GM21717 (cell line): ENCODE data around the gene ORMDL3.
"Not testable (repeated sequence)": the region's sequence is repeated elsewhere in the genome, so short reads cannot be mapped to it uniquely, and the experiment has no call there.

ENCODE experiments used
- ATAC-seq: cut with Tn5 transposase; IDR thresholded peaks from one replicate; pipeline ENCODE4 v1.9.1; 2021; ENCODE audit warnings: mild to moderate bottlenecking, moderate library complexity; ENCODE audit not compliant: unreplicated experiment

ORMDL3 gene

DNA sequence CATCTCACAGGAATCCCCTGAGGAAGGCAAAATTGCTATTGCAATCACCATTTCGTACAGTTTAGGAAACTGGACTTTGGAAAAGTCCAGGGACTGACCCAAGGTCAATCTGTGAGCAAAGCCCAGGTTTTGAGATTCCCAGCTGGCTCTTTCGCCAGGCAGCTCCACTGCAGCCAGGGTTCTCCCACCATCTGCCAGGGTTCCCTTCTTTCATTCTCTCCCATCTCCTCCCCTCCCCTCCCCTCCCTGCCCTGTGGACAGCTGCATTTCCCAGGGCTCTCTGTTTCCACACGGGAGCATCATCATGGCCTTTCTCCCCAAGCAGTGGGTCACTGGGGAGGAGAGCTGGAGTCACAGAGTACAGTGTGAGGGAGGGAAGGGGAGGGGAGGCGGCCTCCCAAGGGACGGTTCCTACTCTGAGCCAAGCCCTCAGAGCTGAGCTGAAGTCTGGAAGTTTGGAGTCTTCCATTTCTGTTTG is 23.5 kb upstream of the ORMDL3 start:
- no peak for ATAC-seq

DNA sequence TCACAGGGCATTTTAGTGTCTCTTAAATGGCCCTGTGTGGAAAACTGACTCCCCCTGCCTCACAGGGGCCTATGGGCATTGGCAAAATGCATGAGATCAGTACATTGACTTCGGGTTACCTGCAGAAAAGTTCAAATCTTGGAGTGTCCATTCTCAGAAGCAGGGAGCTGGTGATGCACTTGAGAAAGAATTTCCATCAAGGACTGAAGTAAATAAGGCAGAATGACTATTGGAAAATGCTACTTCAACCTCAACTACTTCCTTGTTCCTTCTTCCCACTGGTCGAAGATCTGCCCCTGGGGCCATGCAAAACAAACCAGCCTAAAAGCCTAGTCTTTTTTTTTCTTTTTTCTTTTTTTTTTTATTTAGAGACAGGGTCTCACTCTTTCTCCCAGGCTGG is 21.6 kb upstream of the ORMDL3 start:
- no peak for ATAC-seq

DNA sequence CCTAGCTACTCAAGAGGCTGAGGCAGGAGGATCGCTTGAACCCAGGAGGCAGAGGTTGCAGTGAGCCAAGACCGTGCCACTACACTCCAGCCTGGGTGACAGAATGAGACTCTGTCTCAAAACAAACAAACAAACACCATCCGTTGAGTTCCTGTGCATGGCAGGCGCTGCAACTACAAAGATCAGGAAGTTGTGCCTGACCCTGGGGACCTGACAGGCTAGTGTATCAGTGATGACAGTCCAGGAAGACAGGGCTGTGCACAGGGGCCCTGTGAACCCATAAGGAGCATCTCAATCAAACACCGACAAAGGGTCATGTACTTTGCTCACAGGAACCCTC is 21.1 kb upstream of the ORMDL3 start:
- not testable (repeated sequence) for ATAC-seq

DNA sequence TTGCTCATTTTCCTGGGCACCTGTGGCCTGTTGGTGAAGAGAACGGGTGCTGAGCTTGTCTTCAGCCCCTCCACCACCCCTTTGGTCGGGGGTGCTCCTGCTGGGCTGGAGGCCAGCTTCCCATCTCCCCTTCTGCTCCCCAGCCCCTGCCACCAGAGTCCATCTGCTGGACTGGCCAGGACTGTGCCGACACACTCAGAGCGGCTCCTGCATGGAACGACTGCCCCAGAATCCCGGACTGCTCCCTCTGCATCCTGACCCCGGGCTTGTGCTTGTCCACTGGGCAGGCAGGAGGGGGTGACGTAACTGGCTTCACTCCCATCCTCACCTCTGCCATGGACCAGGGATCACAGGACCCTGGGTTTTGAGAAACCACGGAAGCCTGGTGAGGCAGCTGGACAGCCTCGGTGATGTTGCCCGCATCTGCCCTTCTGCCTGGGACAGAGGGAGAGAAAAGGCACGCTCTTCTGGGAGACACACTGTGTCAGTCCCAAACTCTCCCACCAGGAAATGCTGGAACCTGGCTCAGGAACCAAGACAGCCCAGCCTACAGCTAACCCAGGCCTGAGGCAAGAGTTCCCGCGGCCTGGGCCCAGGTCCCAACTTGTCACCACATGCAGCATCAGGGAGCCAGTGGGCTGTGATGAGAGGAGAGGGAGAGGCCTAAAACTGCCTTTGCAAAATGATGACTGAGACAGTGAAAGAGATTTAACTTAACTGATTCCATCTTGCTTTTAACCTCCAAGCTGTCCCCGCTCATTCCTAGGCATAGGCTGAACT is 19.3 kb upstream of the ORMDL3 start:
- ATAC-seq: no peak

DNA sequence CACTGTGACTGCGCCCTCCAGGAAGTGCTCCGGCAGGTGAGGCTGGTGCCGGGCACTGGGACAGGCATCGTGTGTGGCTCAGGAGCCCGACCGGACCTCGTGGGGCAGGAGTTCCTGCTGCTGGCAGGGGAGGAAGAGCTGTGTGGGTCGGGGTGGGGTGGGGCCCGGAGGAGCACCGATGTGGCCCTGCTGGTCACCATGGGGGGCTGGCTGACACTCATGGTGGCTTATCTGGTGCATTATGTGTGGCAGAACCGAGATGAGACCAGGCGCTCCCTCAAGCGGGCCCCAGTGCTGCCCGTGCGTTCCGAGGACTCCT is 17.0 kb upstream of the ORMDL3 start:
- ATAC-seq: no peak

DNA sequence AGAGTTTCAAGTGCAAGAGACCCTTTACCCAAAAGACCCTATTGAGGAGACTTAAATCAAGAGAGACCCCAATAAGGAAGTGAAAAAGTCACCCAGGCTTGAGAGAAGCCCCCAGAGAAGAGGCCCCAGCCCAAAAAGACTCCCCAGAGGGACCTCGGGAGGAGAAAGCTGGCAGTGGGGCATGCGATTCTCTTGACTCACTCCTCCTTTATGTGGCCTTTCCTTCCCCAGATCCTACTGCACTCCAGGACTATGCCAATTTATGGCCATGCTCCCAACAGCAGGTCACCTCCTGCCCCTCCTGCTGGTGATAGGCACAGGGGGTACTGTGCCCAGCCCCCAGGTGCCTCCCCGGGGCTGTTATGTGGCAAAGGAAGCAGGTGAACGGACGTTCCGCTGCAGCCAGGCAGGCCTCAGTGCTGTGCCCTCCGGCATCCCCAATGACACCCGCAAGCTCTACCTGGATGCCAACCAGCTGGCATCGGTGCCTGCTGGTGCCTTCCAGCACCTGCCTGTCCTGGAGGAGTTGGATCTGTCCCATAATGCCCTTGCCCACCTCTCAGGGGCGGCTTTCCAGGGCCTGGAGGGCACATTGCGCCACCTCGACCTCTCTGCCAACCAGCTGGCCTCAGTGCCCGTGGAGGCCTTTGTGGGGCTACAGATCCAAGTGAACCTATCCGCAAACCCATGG is 16.4 kb upstream of the ORMDL3 start:
- no peak for ATAC-seq

DNA sequence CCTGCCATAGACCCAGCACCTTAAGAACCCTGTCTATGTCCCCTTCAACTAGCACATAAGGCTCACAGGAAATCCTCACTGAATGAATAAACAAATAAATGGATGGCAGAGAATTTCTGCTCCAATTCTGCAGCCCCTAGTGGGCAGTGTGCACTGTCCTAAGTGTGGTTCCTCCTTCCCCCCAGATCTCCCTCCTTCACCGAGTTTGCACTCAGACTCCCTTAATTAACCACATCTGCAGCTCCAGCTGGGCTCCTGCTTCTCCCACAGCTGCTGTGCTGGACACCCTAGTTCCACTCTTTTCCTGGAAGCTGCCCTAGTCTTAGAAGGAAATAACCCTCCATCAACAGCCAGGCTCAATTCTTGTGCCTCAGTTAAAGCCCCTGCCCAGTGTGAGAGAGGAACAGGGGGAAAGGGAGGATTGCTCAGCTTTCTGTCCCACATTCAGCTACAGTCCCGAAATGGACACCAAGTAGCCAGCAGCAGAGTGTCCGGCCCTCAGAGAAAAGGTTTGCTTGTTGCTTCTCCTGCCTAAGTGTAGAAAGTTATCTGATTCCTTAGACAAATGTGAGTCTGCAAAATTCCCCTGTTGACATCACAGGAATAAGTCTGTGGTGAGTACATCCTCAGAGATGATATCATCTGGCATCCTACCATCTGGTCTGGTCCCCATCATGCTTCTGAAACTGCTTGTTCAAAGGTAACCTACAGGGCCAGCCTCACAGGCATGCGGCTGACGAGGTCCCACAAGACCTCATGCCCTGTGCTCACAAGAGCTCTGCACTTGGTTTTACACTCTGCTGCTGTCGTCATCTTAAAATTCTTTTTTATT is 12.4 kb upstream of the ORMDL3 start:
- ATAC-seq: peak; percentile 58

DNA sequence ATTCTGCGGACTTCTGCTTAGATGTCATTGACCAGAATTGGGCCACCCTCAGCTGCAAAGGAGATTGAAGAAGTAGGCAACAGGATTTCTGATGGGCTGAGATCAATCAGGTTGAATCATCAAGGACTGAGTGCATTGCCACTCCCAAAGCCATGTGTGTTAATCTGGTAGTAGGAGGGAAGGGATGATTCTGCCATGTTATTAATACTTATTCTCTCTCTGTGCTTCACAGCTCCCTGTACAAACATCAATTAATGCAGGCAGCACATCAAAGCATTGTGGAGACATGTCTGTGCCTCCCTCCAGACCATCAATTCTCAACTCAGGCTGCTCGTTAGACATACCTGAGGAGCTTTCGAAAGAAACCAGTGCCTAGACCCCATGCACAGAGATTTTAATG is 11.7 kb upstream of the ORMDL3 start:
- ATAC-seq: no peak

DNA sequence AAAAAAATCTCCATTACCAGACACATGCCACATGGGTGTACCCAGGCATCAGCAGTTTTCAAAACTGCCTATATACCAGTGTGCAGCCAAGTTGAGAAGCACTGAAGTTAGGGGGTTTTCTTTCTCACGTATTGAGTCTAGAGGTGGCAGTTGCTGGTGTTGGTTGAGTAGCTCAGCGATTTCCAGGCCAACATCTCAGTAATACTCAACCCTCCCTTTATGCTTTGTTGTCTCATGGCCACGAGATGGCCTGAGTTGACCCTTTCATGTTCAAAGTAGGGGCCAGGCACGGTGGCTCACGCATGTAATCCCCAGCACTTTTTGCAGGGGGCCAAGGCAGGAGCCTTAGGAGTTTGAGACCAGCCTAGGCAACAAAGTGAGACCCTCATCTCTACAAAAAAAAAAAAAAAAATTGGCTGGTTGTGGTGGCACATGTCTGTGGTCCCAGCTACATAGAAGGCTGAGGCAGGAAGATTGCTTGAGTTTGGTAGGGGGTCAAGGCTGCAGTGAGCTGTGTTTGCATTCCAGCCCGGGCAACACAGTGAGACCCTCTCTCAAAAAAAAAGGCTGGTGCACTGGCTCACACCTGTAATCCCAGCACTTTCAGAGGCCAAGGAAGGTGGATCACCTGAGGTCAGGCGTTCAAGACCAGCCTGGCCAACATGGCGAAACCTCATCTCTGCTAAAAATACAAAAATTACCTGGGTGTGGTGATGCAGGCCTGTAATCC is 10.9 kb upstream of the ORMDL3 start:
- ATAC-seq: no peak

DNA sequence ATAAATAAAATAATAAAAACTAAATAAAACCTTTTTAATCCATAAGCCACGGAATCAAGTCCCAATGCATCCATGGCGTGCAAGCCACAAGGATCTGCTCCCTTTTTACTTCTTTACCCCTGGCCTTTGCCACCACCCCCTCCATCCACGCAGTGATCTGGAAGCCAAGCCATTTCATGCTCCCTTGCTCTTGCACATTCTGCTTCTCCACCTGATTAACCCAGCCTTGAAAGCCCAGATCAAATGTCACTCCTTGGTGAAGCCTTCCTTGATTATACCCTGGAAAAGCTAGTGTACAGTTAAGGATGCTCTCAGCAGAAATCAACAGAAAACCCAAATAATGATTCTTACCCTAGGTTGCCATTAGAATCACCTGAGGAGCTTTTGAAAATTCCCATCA is 10.0 kb upstream of the ORMDL3 start:
- ATAC-seq: no peak

DNA sequence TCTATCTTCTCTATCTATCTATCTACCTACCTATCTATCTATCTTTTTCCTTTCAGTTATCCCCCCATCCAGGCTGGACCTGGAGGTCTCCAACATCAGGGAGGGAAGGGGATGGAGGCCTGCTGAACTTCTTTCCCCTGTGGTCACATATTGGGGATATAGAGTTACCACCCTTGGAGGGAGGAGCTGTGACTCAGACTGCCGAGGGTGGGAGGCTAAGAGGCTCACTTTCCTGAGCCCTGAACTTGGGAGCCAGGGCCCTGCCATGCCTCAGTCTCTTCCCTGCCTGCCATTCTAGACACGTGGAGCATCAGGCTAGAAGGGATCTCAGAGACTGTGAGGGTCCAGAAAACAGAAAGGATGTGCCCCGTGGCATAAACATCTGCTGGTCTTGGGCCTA is 8.5 kb upstream of the ORMDL3 start:
- ATAC-seq: no peak

DNA sequence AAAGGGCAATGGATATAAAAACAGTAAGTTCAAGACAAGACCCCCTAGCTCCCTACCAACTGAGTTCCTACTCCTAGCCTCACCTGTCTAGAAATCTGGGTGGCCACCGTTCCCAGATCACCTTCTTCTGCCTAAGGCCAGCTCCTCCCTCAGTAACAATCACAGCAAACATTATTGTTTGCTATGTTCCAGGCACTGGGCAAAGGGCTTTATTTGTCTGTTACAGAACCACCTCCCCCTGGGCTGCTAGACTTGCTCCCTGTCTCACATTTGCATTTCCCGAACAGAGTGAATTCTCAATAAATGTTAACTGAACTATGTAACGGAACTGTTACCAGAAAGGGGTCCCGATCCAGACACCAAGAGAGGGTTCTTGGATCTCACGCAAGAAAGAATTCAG is 6.9 kb upstream of the ORMDL3 start:
- no peak for ATAC-seq

DNA sequence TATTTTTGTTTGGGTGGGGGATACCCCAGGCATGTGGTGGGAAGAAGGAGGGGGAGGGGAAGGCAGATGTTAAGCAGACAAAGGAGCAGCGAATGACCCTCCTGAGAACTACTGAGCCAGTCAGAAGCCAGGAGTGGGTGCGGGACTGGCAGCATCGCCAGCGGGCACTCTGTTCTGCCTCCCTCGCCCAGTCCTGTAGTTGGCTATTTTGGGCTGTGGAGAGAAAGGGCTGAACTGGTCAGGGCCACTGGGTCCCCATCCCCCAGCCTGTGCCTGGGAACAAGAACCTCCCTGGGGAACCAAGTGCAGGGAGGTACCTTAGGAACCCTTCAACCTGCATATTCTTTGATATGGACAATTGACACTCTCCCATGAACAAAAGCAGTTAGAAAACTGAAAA is 6.5 kb upstream of the ORMDL3 start:
- ATAC-seq: no peak

DNA sequence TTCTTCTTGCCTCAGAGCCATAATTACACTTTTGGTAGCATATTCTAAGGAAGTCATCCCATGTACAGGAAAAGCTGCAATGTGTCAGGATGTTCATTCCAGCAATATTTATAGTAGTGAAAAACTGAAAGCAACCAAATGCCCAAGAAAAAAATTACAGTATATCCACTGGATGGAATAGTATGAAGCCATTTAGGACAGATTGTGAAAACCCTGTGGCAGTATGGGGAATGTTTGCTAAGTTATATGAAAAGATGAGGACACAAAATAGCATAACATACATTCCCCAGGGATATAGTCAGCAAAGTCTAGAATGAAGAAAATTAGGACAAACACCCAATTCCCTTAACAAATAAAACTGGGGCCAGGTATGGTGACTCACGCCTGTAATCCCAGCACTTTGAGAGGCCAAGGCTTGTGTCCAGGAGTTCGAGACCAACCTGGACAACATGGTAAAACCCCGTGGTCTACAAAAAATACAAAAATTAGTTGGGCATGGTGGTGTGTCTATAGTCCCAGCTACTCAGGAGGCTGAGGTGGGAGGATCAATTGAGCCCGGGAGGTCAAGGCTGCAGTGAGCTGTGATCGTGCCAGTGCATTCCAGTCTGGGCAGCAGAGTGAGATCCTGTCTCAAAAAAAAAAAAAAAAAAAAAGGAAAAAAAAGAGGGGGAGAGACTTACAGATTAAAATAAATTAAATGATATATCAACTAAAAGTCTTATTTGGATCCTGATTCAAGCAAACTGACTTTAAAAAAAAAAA is 2.4 kb upstream of the ORMDL3 start:
- no peak for ATAC-seq

DNA sequence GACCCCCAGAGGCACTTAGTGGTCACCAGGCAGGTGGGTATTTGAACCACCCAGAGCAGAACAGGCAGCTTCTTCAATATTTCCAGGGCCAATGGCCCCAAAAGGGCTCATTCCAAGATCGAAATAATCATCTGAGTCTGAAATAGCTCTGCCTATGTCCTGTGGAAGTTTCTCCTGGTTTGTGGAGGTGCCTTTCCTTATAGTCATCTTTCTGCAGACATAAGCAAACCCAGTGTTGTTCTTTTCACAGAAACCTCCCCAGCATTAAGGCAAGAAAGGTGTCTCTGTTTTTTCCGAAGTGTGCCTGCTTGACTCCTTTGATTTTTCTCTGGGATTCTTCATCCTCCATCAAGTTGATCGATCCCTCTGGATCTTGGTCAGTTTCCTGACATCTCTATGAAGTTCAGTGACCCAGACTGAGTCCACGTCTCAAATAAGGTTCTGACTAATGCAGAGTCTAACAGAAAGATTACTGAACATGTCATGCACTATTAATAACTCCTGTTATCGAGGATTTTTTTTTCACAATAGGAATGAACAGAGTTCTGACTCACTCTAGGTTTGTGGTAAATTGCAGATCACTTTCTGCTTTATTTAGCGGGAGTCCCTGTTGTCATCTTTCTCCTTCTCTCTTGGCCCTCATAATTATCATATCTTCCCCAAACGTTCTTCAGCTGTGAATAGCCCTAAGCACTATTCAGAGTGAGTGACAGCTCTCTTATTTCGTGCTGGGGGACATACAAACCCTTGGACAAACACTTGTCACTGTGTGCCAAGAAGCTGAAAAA is 1.7 kb upstream of the ORMDL3 start:
- ATAC-seq: no peak

DNA sequence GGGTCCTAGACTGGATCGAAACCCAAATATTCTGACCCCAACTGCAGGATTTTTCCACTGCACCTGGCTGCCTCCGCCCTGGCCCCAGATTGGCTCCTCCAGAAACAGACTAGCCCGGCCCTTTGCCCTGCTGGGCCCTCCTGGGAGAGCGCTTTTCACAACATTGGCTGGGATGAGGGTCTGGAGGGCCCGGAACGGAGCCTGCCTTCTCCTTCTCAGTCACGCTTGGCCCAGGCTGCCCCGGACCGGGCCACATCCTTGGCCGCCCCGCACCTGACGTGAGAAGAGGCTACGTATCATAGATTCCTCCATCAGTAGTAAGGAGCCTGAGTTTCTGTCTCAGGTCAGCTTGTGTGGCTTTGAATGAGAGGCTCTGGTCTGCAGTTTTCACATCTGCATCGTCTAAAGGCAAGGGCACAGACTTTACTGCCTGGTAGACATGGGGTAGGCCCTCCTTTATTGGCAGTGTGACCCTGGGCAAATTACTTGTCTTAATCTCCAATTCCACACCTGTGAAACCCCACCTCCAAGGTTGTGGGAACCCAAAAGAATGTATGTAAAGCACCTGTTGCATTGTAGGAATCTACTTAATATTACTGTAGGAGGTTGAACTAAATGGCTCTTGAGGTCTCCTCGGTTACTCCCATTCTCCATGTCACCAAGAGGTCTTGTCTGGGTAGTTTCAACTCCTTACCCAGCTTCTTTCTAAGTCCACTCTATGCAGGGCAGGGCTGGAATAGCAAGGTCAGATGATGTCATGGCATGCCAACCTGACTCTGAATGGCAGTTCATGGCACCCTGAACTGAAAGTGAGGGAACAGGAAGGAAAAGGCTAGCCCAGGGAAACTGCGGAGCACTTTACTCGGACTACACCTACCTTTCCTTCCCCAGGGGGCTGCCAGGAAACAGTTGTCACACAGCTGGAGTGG is 792 bp upstream of the ORMDL3 start:
- peak; percentile 18 for ATAC-seq

DNA sequence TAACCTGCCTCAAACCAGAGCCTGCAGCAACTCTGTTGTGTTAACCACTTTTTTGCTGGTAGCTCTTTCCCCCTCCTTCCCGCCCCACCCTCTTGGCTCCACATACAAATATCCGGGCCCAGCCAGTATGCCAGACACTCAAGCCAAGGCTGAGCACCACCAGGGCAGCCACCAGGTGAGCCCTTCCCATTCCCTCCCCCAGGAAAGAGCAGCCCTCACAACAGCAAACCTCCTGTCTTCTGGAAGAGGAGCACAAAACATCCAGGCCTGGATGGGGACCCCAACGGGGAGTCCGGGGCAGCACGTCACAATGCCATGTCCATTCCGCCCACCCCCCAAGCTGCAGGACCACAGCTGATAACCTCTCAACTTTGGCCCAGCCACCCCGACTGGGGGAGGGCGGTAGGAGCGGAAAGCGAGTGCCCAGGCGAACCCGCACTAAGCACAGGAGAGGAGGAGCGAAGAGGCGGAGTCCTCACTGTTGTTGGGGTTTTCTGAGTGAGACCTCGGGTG is 757 bp downstream of the ORMDL3 start:
- ATAC-seq: peak; percentile 15

DNA sequence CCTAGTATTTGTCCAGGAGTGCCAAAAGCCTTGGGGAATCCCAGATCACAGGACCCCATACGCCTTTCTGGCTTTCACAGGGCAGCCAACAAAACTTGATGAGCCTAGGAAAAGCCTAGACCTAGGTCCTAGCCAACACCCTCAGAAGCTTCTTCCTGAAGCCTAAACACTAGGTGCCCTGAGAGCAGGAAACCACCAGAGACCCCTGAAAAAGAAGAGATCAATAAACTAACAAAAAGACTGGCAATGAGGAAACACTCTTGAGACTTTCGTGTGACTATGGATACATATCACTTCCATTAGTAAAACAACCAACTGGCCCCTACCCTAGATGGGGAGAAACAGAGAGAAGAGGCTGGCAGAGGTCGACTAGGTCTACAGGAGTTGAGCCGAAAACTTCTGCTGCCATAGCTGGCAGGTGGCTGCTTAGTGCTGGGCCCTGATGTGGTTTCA is 1.2 kb downstream of the ORMDL3 start:
- no peak for ATAC-seq
